H1 (cell line): Measurements from ENCODE around the gene TBC1D19. TPM values are rescaled to one million over a fixed set of nuclear protein-coding genes. Genes with fewer than 3 reads are reported as not detected.

Experiments used
- CTCF ChIA-PET: fragments of 300-600 bp; sonication (Branson Sonifier 250); formaldehyde crosslinking; loops from one replicate; lab custom pipeline; 2021; ENCODE audit not compliant: partially characterized antibody; lab: Charles Lee
- POLR2A ChIA-PET: fragments of 300-600 bp; sonication (Branson Sonifier 250); formaldehyde crosslinking; loops from one replicate; lab custom pipeline; 2021; ENCODE audit warnings: inconsistent platforms; ENCODE audit not compliant: partially characterized antibody; lab: Charles Lee
- DNase-seq, 2 experiments: peaks; one replicate each; pipeline versions ENCODE4 v3.0.0 to v3.0.0-alpha.2; 2010 to 2022; ENCODE audit warnings: low spot score in 2 of 2, low read depth in 1 of 2, mixed read lengths in 1 of 2
- FAIRE-seq: peaks from 2 replicates; lab custom pipeline; 2011; peaks lifted over from hg19 to GRCh38; lab: Jason Lieb, UNC
- H2AFZ ChIP-seq: 2 replicates; pipeline ENCODE4 v1.8.1; 2012; ENCODE audit warnings: low read length, inconsistent platforms
- H2AK5ac ChIP-seq: 2 replicates; pipeline ENCODE4 v1.6.1; 2013; ENCODE audit warnings: low read depth, low read length
- H2BK120ac ChIP-seq: replicated peaks from 2 replicates; pipeline ENCODE3; 2013; ENCODE audit warnings: low read depth, low read length, inconsistent platforms
- H2BK12ac ChIP-seq: 2 replicates; pipeline ENCODE4 v1.6.1; 2013; ENCODE audit warnings: low read depth, low read length
- H2BK15ac ChIP-seq: 2 replicates; pipeline ENCODE4 v1.6.1; 2013; ENCODE audit warnings: low read length
- H2BK20ac ChIP-seq: 2 replicates; pipeline ENCODE4 v1.6.1; 2013; ENCODE audit warnings: low read length
- H2BK5ac ChIP-seq: 2 replicates; pipeline ENCODE4 v1.6.1; 2013; ENCODE audit warnings: low read depth, low read length
- H3K14ac ChIP-seq: 2 replicates; pipeline ENCODE4 v1.6.1; 2013; ENCODE audit warnings: inconsistent platforms; ENCODE audit not compliant: insufficient read length
- H3K18ac ChIP-seq: 2 replicates; pipeline ENCODE4 v1.6.1; 2013; ENCODE audit warnings: low read length; ENCODE audit errors: extremely low read depth
- H3K23ac ChIP-seq: 2 replicates; pipeline ENCODE4 v1.6.1; 2013; ENCODE audit warnings: inconsistent platforms; ENCODE audit not compliant: insufficient read length
- H3K23me2 ChIP-seq: 2 replicates; pipeline ENCODE4 v1.6.1; 2013; ENCODE audit warnings: low read depth, low read length
- H3K27ac ChIP-seq: 2 replicates; pipeline ENCODE4 v1.6.1; 2011; ENCODE audit warnings: low read depth, low read length, inconsistent platforms
- H3K27me3 ChIP-seq, 4 experiments: replicated peaks in 1 of 4; 1 replicate in 1 of 4; 2 replicates in 3 of 4; pipeline versions ENCODE4 v1.6.1 to v1.8.1; 2011 to 2013; ENCODE audit warnings: low read length in 3 of 4, mild to moderate bottlenecking in 3 of 4, inconsistent platforms in 2 of 4, mixed read lengths in 2 of 4, moderate library complexity in 1 of 4; ENCODE audit not compliant: control insufficient read depth in 3 of 4, insufficient read depth in 3 of 4; ENCODE audit errors: extremely low read depth in 1 of 4
- H3K36me3 ChIP-seq, 4 experiments: 2 replicates each; pipeline versions ENCODE4 v1.6.1 to v1.8.1; 2011 to 2013; ENCODE audit warnings: mild to moderate bottlenecking in 4 of 4, low read length in 3 of 4, moderate library complexity in 2 of 4, control low read depth in 1 of 4, inconsistent platforms in 1 of 4; ENCODE audit not compliant: insufficient read depth in 4 of 4, control insufficient read depth in 2 of 4
- H3K4ac ChIP-seq: replicated peaks from 2 replicates; pipeline ENCODE3; 2013; ENCODE audit warnings: low read length, low read depth, mixed read lengths, inconsistent platforms; ENCODE audit not compliant: insufficient read length
- H3K4me1 ChIP-seq, 4 experiments: replicated peaks in 1 of 4; 1 replicate in 1 of 4; 2 replicates in 3 of 4; pipeline versions ENCODE4 v1.6.1 to v1.8.1; 2011 to 2013; ENCODE audit warnings: low read length in 3 of 4, inconsistent platforms in 2 of 4, mixed read lengths in 1 of 4; ENCODE audit not compliant: insufficient read depth in 4 of 4, control insufficient read depth in 3 of 4
- H3K4me2 ChIP-seq, 2 experiments: 2 replicates each; pipeline versions ENCODE4 v1.6.1 to v1.8.1; 2011 to 2013; ENCODE audit warnings: low read depth in 2 of 2, low read length in 2 of 2, control low read depth in 1 of 2, inconsistent platforms in 1 of 2, mild to moderate bottlenecking in 1 of 2; ENCODE audit not compliant: insufficient read depth in 1 of 2
- H3K4me3 ChIP-seq, 4 experiments: fragments of 200-600, 300-600 bp in 1 of 4; sonication (generic), shearing (Covaris generic), sonication (Bioruptor Twin) in 1 of 4; 2 replicates each; pipeline versions ENCODE4 v1.5.1 to v1.8.1; 2011 to 2016; ENCODE audit warnings: low read length in 4 of 4, low read depth in 3 of 4, control low read depth in 2 of 4, inconsistent platforms in 2 of 4, mild to moderate bottlenecking in 2 of 4, mixed read lengths in 1 of 4, moderate library complexity in 1 of 4; ENCODE audit not compliant: insufficient read depth in 2 of 4; ENCODE audit errors: extremely low read depth in 1 of 4
- H3K56ac ChIP-seq: replicated peaks from 2 replicates; pipeline ENCODE3; 2013; ENCODE audit warnings: low read depth, mild to moderate bottlenecking, mixed read lengths, low read length, inconsistent platforms; ENCODE audit not compliant: insufficient read length
- H3K79me1 ChIP-seq: 2 replicates; pipeline ENCODE4 v1.6.1; 2013; ENCODE audit warnings: low read depth, low read length, control low read depth
- H3K79me2 ChIP-seq, 2 experiments: 2 replicates each; pipeline versions ENCODE4 v1.6.1 to v1.8.1; 2012 to 2013; ENCODE audit warnings: low read length in 2 of 2, mild to moderate bottlenecking in 2 of 2, inconsistent platforms in 1 of 2; ENCODE audit not compliant: insufficient read depth in 2 of 2, control insufficient read depth in 1 of 2
- H3K9ac ChIP-seq, 4 experiments: replicated peaks in 1 of 4; 1 replicate in 1 of 4; 2 replicates in 3 of 4; pipeline versions ENCODE4 v1.6.1 to v1.8.1; 2011 to 2013; ENCODE audit warnings: low read depth in 3 of 4, low read length in 3 of 4, control low read depth in 2 of 4, mild to moderate bottlenecking in 2 of 4, moderate library complexity in 2 of 4, inconsistent platforms in 1 of 4; ENCODE audit errors: extremely low read depth in 1 of 4
- H3K9me3 ChIP-seq, 2 experiments: 2 replicates each; pipeline versions ENCODE4 v1.6.1 to v1.8.1; 2012 to 2013; ENCODE audit warnings: mild to moderate bottlenecking in 2 of 2, moderate library complexity in 2 of 2, control low read depth in 1 of 2, inconsistent platforms in 1 of 2, low read depth in 1 of 2, low read length in 1 of 2, mixed read lengths in 1 of 2; ENCODE audit not compliant: insufficient read depth in 2 of 2
- H4K20me1 ChIP-seq, 2 experiments: replicated peaks in 1 of 2; 2 replicates each; pipeline versions ENCODE3 to v1.8.1; 2011 to 2013; ENCODE audit warnings: inconsistent platforms in 2 of 2, low read length in 2 of 2, mild to moderate bottlenecking in 1 of 2; ENCODE audit not compliant: insufficient read depth in 2 of 2, control insufficient read depth in 1 of 2
- H4K5ac ChIP-seq: 2 replicates; pipeline ENCODE4 v1.6.1; 2013; ENCODE audit warnings: low read length, low read depth, mixed read lengths, inconsistent platforms; ENCODE audit not compliant: insufficient read length
- H4K8ac ChIP-seq: 2 replicates; pipeline ENCODE4 v1.8.0; 2013; ENCODE audit warnings: mild to moderate bottlenecking, moderate library complexity, low read length, inconsistent platforms; ENCODE audit not compliant: insufficient read depth; ENCODE audit errors: extremely low read depth
- H4K91ac ChIP-seq: replicated peaks from 2 replicates; pipeline ENCODE3; 2013; ENCODE audit warnings: low read length, mixed read lengths, inconsistent platforms; ENCODE audit not compliant: insufficient read length
- BCL11A ChIP-seq, 2 experiments: IDR thresholded peaks; one replicate each; pipeline ENCODE4 v1.6.1; 2011; ENCODE audit warnings: low read depth in 2 of 2, low read length in 2 of 2, mild to moderate bottlenecking in 2 of 2
- BRCA1 ChIP-seq: IDR thresholded peaks from 2 replicates; pipeline ENCODE4 v1.6.1; 2012; ENCODE audit warnings: low read depth, low read length, improper control_type of control experiment
- CBX8 ChIP-seq: fragments of 300-800, 300-1000 bp; sonication (generic); IDR thresholded peaks from 2 replicates; pipeline ENCODE4 v1.7.1; 2016; ENCODE audit warnings: low read depth, low read length, borderline replicate concordance
- CEBPB ChIP-seq: IDR thresholded peaks from 2 replicates; pipeline ENCODE4 v1.6.1; 2012; ENCODE audit warnings: low read depth, low read length
- EZH2 ChIP-seq: fragments of 200-600 bp; sonication (generic); IDR thresholded peaks from 2 replicates; pipeline ENCODE4 v1.7.1; 2012; ENCODE audit warnings: low read depth, mild to moderate bottlenecking, moderate library complexity, low read length, inconsistent platforms; ENCODE audit not compliant: severe bottlenecking
- GABPA ChIP-seq: IDR thresholded peaks from 2 replicates; pipeline ENCODE4 v1.6.1; 2011; ENCODE audit warnings: mild to moderate bottlenecking, low read length, moderate library complexity, borderline replicate concordance; ENCODE audit not compliant: insufficient read depth
- JUND ChIP-seq: IDR thresholded peaks from 2 replicates; pipeline ENCODE4 v1.6.1; 2011; ENCODE audit warnings: mild to moderate bottlenecking, improper control_type of control experiment, low read length
- MAFK ChIP-seq: IDR thresholded peaks from 2 replicates; pipeline ENCODE4 v1.6.1; 2012; ENCODE audit warnings: low read depth, mild to moderate bottlenecking, improper control_type of control experiment, low read length
- NANOG ChIP-seq: IDR thresholded peaks from 2 replicates; pipeline ENCODE4 v1.6.1; 2011; ENCODE audit warnings: low read length, low read depth, mild to moderate bottlenecking, inconsistent platforms; ENCODE audit not compliant: insufficient read depth, poor library complexity, severe bottlenecking
- RAD21 ChIP-seq, 2 experiments: IDR thresholded peaks in 1 of 2; conservative IDR thresholded peaks in 1 of 2; 2 replicates each; pipeline ENCODE4 v1.6.1; 2011; ENCODE audit warnings: low read depth in 2 of 2, low read length in 2 of 2, improper control_type of control experiment in 1 of 2, inconsistent platforms in 1 of 2, mild to moderate bottlenecking in 1 of 2, moderate library complexity in 1 of 2
- SAP30 ChIP-seq: fragments of 300-600 bp; sonication (generic); IDR thresholded peaks from 2 replicates; pipeline ENCODE4 v1.7.1; 2012; ENCODE audit warnings: low read length, moderate library complexity, mild to moderate bottlenecking, inconsistent platforms; ENCODE audit not compliant: insufficient read depth, insufficient replicate concordance
- SP1 ChIP-seq: IDR thresholded peaks from 2 replicates; pipeline ENCODE4 v1.6.1; 2011; ENCODE audit warnings: low read depth, low read length
- TAF1 ChIP-seq: IDR thresholded peaks from 2 replicates; pipeline ENCODE4 v1.6.1; 2011; ENCODE audit warnings: mild to moderate bottlenecking, low read depth, low read length
- TCF12 ChIP-seq: IDR thresholded peaks from 2 replicates; pipeline ENCODE4 v1.6.1; 2011; ENCODE audit warnings: low read depth, mild to moderate bottlenecking, low read length
- polyA plus RNA-seq, 7 experiments: library from polyadenylated mRNA; depleted of rRNA in 3 of 7; stranded (reverse) in 5 of 7; unstranded in 2 of 7; fragments of >200 nt in 5 of 7; fragments of 200-250 nt in 2 of 7; gene quantifications; 1 replicate in 5 of 7; 2 replicates in 1 of 7; 4 replicates in 1 of 7; pipeline versions ENCODE4 v1.2.1 to v1.2.3, GENCODE V29; 2011 to 2013; ENCODE audit warnings: missing spikeins in 2 of 7, mixed read lengths in 2 of 7
- total RNA-seq: library from RNA; stranded (reverse); fragmentation: NEBNext Ultra II Directional; extraction: Animal tissue kit (Norgen Biotek cat#: 25700); gene quantifications from 2 replicates; pipeline ENCODE4 v1.2.1, GENCODE V29; 2021
- TF ChIP-seq, protein P1 (sequence below): IDR thresholded peaks from 2 replicates; pipeline ENCODE4 v1.6.1; 2012; ENCODE audit warnings: inconsistent platforms

The TBC1D19 gene
- total and polyA plus RNA-seq, 2 of the 8 experiments (the other 6 are each of a cell fraction or from before 2014, with no cell fraction given) = 1.9 to 3.5 TPM

- Histone ChIP-seq H3K79me1 (no peaks in the 10 kb centered on the region), H3K4me2 (no peak overlapping the region), H4K20me1 (peaks cover 0 to 1% of the 10 kb centered on the region in 2 experiments), H3K56ac (no peak overlapping the region), H2BK20ac (no peak overlapping the region), H4K8ac (no peak overlapping the region), H4K91ac (no peak overlapping the region), H3K27me3 (no peaks in the 10 kb centered on the region), H3K23me2 (no peaks in the 10 kb centered on the region), H3K27ac (no peak overlapping the region), H2BK15ac (no peak overlapping the region), H3K79me2 (no peaks in the 10 kb centered on the region), H2AK5ac (no peak overlapping the region), H3K4me3 (no peak overlapping the region), H4K5ac (no peak overlapping the region), H2BK120ac (no peak overlapping the region), H3K14ac (no peak overlapping the region), H3K4me1 (no peaks in the 10 kb centered on the region), H3K23ac (no peak overlapping the region), H2BK5ac (no peak overlapping the region), H2AFZ (no peak overlapping the region), H3K4ac (no peak overlapping the region), H3K9me3 (peaks cover 0 to 8% of the 10 kb centered on the region in 2 experiments; a peak in 1 of 4 replicates), H3K18ac (no peak overlapping the region), H3K9ac (no peak overlapping the region), H2BK12ac (no peak overlapping the region), H3K36me3 (peaks cover 0 to 3% (median 0%) of the 10 kb centered on the region in 4 experiments; a peak in 2 of 8 replicates)
- ChIA-PET POLR2A (no interaction called here), CTCF (no interaction called here)
- FAIRE-seq (no peak), DNase-seq (no peak)
- no peak for TF ChIP-seq BCL11A (IDR thresholded peaks at IDR 0.05; ENCODE audit: low read depth in 2 of 2, low read length in 2 of 2)
- TF ChIP-seq SP1 = no peak
- no peak for TF ChIP-seq RAD21 (IDR thresholded peaks at IDR 0.05 in 1 of 2, conservative IDR thresholded peaks at IDR 0.05 in 1 of 2; ENCODE audit: low read depth in 2 of 2, low read length in 2 of 2)
- TF ChIP-seq, protein P1, sequence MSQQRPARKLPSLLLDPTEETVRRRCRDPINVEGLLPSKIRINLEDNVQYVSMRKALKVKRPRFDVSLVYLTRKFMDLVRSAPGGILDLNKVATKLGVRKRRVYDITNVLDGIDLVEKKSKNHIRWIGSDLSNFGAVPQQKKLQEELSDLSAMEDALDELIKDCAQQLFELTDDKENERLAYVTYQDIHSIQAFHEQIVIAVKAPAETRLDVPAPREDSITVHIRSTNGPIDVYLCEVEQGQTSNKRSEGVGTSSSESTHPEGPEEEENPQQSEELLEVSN = no peak
- no peak for TF ChIP-seq GABPA
- no peak for TF ChIP-seq NANOG
- TF ChIP-seq MAFK = no peak
- no peak for TF ChIP-seq SAP30
- no peak for TF ChIP-seq TCF12
- TF ChIP-seq BRCA1 = no peak
- TF ChIP-seq JUND = no peak
- no peak for TF ChIP-seq TAF1
- no peak for TF ChIP-seq EZH2
- TF ChIP-seq CBX8 = no peak
- no peak for TF ChIP-seq CEBPB
These were observed 52.6 kb downstream of the TBC1D19 start for GRCh38 chr4:26636458-26636857.
